DOHH2 (cell line): ENCODE measurements around the gene WDR35.

ENCODE experiments used
- H3F3A ChIP-seq: fragments of 200-600 bp; sonication (generic), shearing (Covaris generic); 2 replicates; pipeline ENCODE4 v1.6.0; 2016; ENCODE audit warnings: antibody characterized with exemption, mild to moderate bottlenecking; ENCODE audit not compliant: control insufficient read depth, insufficient read depth
- H3K27ac ChIP-seq: fragments of 200-600 bp; sonication (generic); 2 replicates; pipeline ENCODE4 v1.5.1; 2014; ENCODE audit warnings: low read depth, mild to moderate bottlenecking, low read length, moderate library complexity
- H3K27me3 ChIP-seq: fragments of 200-600 bp; sonication (generic); 2 replicates; pipeline ENCODE4 v1.6.1; 2014; ENCODE audit warnings: mild to moderate bottlenecking, low read length, mixed read lengths; ENCODE audit not compliant: control insufficient read depth
- H3K36me3 ChIP-seq: fragments of 200-600 bp; sonication (generic); 2 replicates; pipeline ENCODE4 v1.6.1; 2014; ENCODE audit warnings: mild to moderate bottlenecking, low read length, moderate library complexity, mixed read lengths; ENCODE audit not compliant: control insufficient read depth
- H3K4me1 ChIP-seq: fragments of 200-600 bp; sonication (generic); 2 replicates; pipeline ENCODE4 v1.6.1; 2014; ENCODE audit warnings: mild to moderate bottlenecking, low read length, mixed read lengths; ENCODE audit not compliant: control insufficient read depth
- H3K4me2 ChIP-seq: fragments of 200-600 bp; sonication (generic); 2 replicates; pipeline ENCODE4 v1.6.0; 2014; ENCODE audit warnings: mild to moderate bottlenecking, low read length, moderate library complexity
- H3K4me3 ChIP-seq: fragments of 200-600 bp; sonication (generic); 2 replicates; pipeline ENCODE4 v1.5.1; 2014; ENCODE audit warnings: mild to moderate bottlenecking, low read length, mixed read lengths
- H3K79me2 ChIP-seq: fragments of 200-600 bp; sonication (generic); 2 replicates; pipeline ENCODE4 v1.6.1; 2014; ENCODE audit warnings: mild to moderate bottlenecking, low read length, mixed read lengths; ENCODE audit not compliant: control insufficient read depth
- H3K9me2 ChIP-seq: fragments of 200-600 bp; sonication (generic); replicated peaks from 2 replicates; pipeline ENCODE4 v1.6.1; 2014; ENCODE audit warnings: mild to moderate bottlenecking, low read length, mixed read lengths; ENCODE audit not compliant: control insufficient read depth
- H3K9me3 ChIP-seq: fragments of 200-600 bp; sonication (generic); 2 replicates; pipeline ENCODE4 v1.6.1; 2014; ENCODE audit warnings: antibody characterized with exemption, low read length, mixed read lengths; ENCODE audit not compliant: control insufficient read depth, insufficient read depth
- H4K20me1 ChIP-seq: fragments of 200-600 bp; sonication (generic); 2 replicates; pipeline ENCODE4 v1.6.0; 2014; ENCODE audit warnings: low read depth, mild to moderate bottlenecking, antibody characterized with exemption, low read length, moderate library complexity; ENCODE audit not compliant: control insufficient read depth, insufficient read depth
- EZH2phosphoT487 ChIP-seq: fragments of 200-600 bp; sonication (generic); IDR thresholded peaks from 2 replicates; pipeline ENCODE4 v1.6.1; 2017; ENCODE audit warnings: borderline replicate concordance, mild to moderate bottlenecking, antibody characterized with exemption, low read length, moderate library complexity, mixed read lengths
- TF ChIP-seq, protein P1 (sequence below): fragments of 200-600 bp; sonication (generic); IDR thresholded peaks from one replicate; pipeline ENCODE4 v1.5.1; 2014; ENCODE audit warnings: antibody characterized with exemption, mild to moderate bottlenecking, low read depth, low read length; ENCODE audit not compliant: poor library complexity, severe bottlenecking

The WDR35 gene

DNA sequence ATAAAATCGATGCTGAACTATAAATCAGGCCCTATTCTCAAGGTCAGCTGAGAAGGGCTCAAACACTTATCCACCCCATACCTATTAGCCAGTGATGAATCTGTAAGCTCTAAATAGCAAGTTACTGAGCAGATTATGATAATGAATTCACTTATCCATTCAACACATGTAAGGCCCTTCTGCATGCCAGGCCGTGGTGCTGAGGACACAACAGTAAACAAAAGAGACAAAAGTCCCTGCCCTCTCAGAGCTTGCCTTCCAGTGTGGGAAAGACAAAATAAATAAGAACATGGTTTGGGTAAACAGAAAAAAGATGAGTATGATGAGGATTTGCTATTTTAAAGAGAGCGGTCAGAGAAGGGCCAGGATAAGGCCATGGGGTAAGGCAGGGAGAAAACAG lies 99.8 kb downstream of the WDR35 start:
- Histone ChIP-seq H3K4me3 (no peak overlapping the region), H3K36me3 (0 out of 2 replicates have a peak, but pooled peaks cover 4% of the 10 kb centered on the region), H3K4me2 (no peak overlapping the region), H3K4me1 (peaks cover 12% of the 10 kb centered on the region), H3K27me3 (no peaks in the 10 kb centered on the region), H3K9me3 (no peaks in the 10 kb centered on the region), H3K79me2 (peaks cover 16% of the 10 kb centered on the region), H3K27ac (no peak overlapping the region), H4K20me1 (peaks cover 3% of the 10 kb centered on the region; the same call in 1 of the 2 replicates), H3K9me2 (no peaks in the 10 kb centered on the region), H3F3A (peaks cover 3% of the 10 kb centered on the region)
- TF ChIP-seq, protein P1, sequence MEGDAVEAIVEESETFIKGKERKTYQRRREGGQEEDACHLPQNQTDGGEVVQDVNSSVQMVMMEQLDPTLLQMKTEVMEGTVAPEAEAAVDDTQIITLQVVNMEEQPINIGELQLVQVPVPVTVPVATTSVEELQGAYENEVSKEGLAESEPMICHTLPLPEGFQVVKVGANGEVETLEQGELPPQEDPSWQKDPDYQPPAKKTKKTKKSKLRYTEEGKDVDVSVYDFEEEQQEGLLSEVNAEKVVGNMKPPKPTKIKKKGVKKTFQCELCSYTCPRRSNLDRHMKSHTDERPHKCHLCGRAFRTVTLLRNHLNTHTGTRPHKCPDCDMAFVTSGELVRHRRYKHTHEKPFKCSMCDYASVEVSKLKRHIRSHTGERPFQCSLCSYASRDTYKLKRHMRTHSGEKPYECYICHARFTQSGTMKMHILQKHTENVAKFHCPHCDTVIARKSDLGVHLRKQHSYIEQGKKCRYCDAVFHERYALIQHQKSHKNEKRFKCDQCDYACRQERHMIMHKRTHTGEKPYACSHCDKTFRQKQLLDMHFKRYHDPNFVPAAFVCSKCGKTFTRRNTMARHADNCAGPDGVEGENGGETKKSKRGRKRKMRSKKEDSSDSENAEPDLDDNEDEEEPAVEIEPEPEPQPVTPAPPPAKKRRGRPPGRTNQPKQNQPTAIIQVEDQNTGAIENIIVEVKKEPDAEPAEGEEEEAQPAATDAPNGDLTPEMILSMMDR: no peak
- TF ChIP-seq EZH2phosphoT487: no peak

DNA sequence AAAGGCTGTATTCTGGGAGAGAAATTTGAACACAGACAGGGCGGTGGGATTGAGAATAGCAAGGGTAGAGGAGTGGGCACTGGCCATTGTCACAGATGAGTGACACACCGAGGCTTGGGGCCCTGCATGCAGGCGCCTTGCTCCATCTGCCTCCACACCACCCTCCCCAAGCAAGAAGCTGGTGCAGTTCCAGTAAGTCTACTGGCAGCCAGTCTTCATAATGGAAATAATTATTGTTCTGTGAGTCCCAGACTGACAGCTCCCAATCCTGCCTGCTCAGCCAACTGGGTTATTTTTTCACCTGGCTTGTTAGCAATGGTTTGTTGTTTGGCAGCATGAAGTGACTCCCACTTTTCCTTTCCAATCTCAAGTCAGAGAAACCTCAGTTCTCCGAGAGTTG lies 101.1 kb downstream of the WDR35 start:
- no peaks in the 10 kb centered on the region for H3K9me3 ChIP-seq

DNA sequence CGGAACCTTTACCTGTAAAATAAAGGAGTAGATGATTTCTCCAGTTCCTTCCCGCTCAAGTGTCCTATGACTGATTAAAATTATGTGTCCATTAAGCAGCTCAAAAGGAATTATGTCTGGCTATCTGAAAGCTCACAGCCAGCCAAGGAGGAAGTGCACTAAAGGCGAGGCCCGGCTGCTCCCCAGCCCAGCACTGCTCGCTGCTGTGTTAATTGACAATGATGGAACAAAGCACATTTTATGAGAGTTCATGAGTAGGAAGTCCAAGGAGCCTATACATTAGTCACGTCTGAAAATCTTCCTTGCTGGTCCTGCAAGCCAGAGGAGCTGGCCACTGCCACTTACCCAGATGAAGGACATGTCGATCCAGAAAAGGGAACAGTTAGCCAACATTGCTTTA lies 102.4 kb downstream of the WDR35 start:
- peaks cover under 1% of the 10 kb centered on the region; the same call in 1 of the 2 replicates for H3F3A ChIP-seq
- H3K4me2 ChIP-seq: no peak overlapping the region
- TF ChIP-seq, protein P1: no peak
- no peak for TF ChIP-seq EZH2phosphoT487
- H3K9me2 ChIP-seq: no peaks in the 10 kb centered on the region
- no peak overlapping the region for H3K27ac ChIP-seq
- H4K20me1 ChIP-seq: no peaks in the 10 kb centered on the region; the same call in 1 of the 2 replicates
- H3K79me2 ChIP-seq: no peaks in the 10 kb centered on the region
- H3K4me3 ChIP-seq: no peak overlapping the region
- H3K9me3 ChIP-seq: no peaks in the 10 kb centered on the region
- H3K36me3 ChIP-seq: no peaks in the 10 kb centered on the region
- H3K4me1 ChIP-seq: peaks cover 7% of the 10 kb centered on the region
- no peaks in the 10 kb centered on the region for H3K27me3 ChIP-seq

More for the DNA sequence above, 101.1 kb downstream of the WDR35 start:
- Histone ChIP-seq H3K4me3 (no peak overlapping the region), H3F3A (peaks cover 3% of the 10 kb centered on the region), H3K79me2 (peaks cover 5% of the 10 kb centered on the region), H3K36me3 (no peaks in the 10 kb centered on the region), H4K20me1 (no peaks in the 10 kb centered on the region; the same call in 1 of the 2 replicates), H3K9me2 (no peaks in the 10 kb centered on the region), H3K27me3 (no peaks in the 10 kb centered on the region), H3K4me1 (peaks cover 12% of the 10 kb centered on the region), H3K27ac (no peak overlapping the region), H3K4me2 (no peak overlapping the region)
- TF ChIP-seq, protein P1: no peak
- no peak for TF ChIP-seq EZH2phosphoT487
